PC-3 (cell line): ENCODE data around the gene DLG2. TPM values are rescaled to one million over a fixed set of nuclear protein-coding genes. Genes with fewer than 3 reads are reported as not detected.

ENCODE experiments used
- ATAC-seq: fragments of 200-7000 bp; cut with Tn5 transposase; 2 replicates; pipeline ENCODE4 v1.9.1; 2020; ENCODE audit warnings: mild to moderate bottlenecking, moderate library complexity
- BruUV-seq: library from RNA; stranded (reverse); fragments of 400-500 nt; replicated peaks from 2 replicates; lab custom pipeline; 2021; lab: Mats Ljungman, UMichigan
- CTCF ChIA-PET: fragments of 300-600 bp; sonication (Branson Sonifier 250); formaldehyde crosslinking; loops from one replicate; lab custom pipeline; 2022; ENCODE audit warnings: antibody characterized with exemption; lab: Charles Lee
- POLR2A ChIA-PET: fragments of 300-600 bp; sonication (Branson Sonifier 250); formaldehyde crosslinking; loops from one replicate; lab custom pipeline; 2022; ENCODE audit warnings: antibody characterized with exemption; ENCODE audit not compliant: unreplicated experiment; lab: Charles Lee
- DNase-seq: peaks from one replicate; pipeline ENCODE4 v3.0.0-alpha.2; 2015
- H2AFZ ChIP-seq: fragments of 300-600 bp; sonication (generic); 2 replicates; pipeline ENCODE4 v1.6.0; 2016; ENCODE audit warnings: antibody characterized with exemption, low read length
- H3F3A ChIP-seq: fragments of 300-600 bp; sonication (generic); one replicate; pipeline ENCODE4 v1.6.0; 2017; ENCODE audit warnings: antibody characterized with exemption, low read length, control low read depth, mild to moderate bottlenecking; ENCODE audit not compliant: unreplicated experiment
- H3K27ac ChIP-seq: fragments of 300-600 bp; sonication (generic); 2 replicates; pipeline ENCODE4 v1.5.1; 2016; ENCODE audit warnings: mild to moderate bottlenecking, low read length
- H3K27me3 ChIP-seq: fragments of 300-600 bp; sonication (generic); 2 replicates; pipeline ENCODE4 v1.6.1; 2016; ENCODE audit warnings: low read length, mixed read lengths
- H3K36me3 ChIP-seq: fragments of 300-600 bp; sonication (generic); 2 replicates; pipeline ENCODE4 v1.6.1; 2016; ENCODE audit warnings: low read depth, mixed run types, low read length, mixed read lengths
- H3K4me1 ChIP-seq: fragments of 300-600 bp; sonication (generic); 2 replicates; pipeline ENCODE4 v1.5.1; 2016; ENCODE audit warnings: low read length; ENCODE audit not compliant: insufficient read depth
- H3K4me2 ChIP-seq: fragments of 300-600 bp; sonication (generic); 2 replicates; pipeline ENCODE4 v1.6.0; 2016; ENCODE audit warnings: low read length
- H3K4me3 ChIP-seq: fragments of 300-600 bp; sonication (generic); 2 replicates; pipeline ENCODE4 v1.5.1; 2016; ENCODE audit warnings: mild to moderate bottlenecking, low read length, mixed read lengths
- H3K79me2 ChIP-seq: fragments of 300-600 bp; sonication (generic); 2 replicates; pipeline ENCODE4 v1.6.1; 2017; ENCODE audit warnings: low read length, mixed read lengths
- H3K9ac ChIP-seq: fragments of 300-600 bp; sonication (generic); 2 replicates; pipeline ENCODE4 v1.6.0; 2016; ENCODE audit warnings: mild to moderate bottlenecking, low read length
- H3K9me2 ChIP-seq: fragments of 300-600 bp; sonication (generic); replicated peaks from 2 replicates; pipeline ENCODE4 v1.6.1; 2016; ENCODE audit warnings: mixed run types, low read length, mixed read lengths
- H3K9me3 ChIP-seq: fragments of 300-600 bp; sonication (generic); 2 replicates; pipeline ENCODE4 v1.6.1; 2016; ENCODE audit warnings: low read length, mixed read lengths
- H4K20me1 ChIP-seq: fragments of 300-600 bp; sonication (generic); 2 replicates; pipeline ENCODE4 v1.6.1; 2016; ENCODE audit warnings: low read length, mixed read lengths
- CTCF ChIP-seq: fragments of 300-600 bp; sonication (generic); conservative IDR thresholded peaks from 2 replicates; pipeline ENCODE4 v1.5.1; 2017; ENCODE audit warnings: antibody characterized with exemption, low read depth, mild to moderate bottlenecking, low read length
- EZH2 ChIP-seq: fragments of 300-600 bp; sonication (generic); IDR thresholded peaks from one replicate; pipeline ENCODE4 v1.6.1; 2017; ENCODE audit warnings: antibody characterized with exemption, mild to moderate bottlenecking, low read length; ENCODE audit not compliant: unreplicated experiment
- EZH2phosphoT487 ChIP-seq: fragments of 300-600 bp; sonication (generic); IDR thresholded peaks from 2 replicates; pipeline ENCODE4 v1.6.1; 2018; ENCODE audit warnings: mild to moderate bottlenecking, antibody characterized with exemption, low read length, borderline replicate concordance
- intact Hi-C: fragments of 100-400 bp; cut with micrococcal nuclease; formaldehyde crosslinking; loops from 2 replicates; pipeline ENCODE4 v1.9.0; 2023
- total RNA-seq: library from RNA; depleted of rRNA; stranded (reverse); fragments of >200 nt; gene quantifications from 2 replicates; pipeline ENCODE4 v1.2.3, GENCODE V29; 2014

DLG2 gene
- total RNA-seq, 1 experiment from 2014 or later: 0.58 TPM

- intact Hi-C loops: no loop called here
- BruUV-seq: no TSS peak
- H3K9me2 ChIP-seq: no peaks in the 10 kb centered on the region
- H3K4me3 ChIP-seq: no peak overlapping the region
- no peak for TF ChIP-seq CTCF
- no peak for TF ChIP-seq EZH2
- no peak for TF ChIP-seq EZH2phosphoT487
- ATAC-seq: no peak
- H3K79me2 ChIP-seq: no peaks in the 10 kb centered on the region
- no peaks in the 10 kb centered on the region for H4K20me1 ChIP-seq
- no peak overlapping the region for H3K27ac ChIP-seq
- ChIA-PET CTCF (no interaction called here), POLR2A (no interaction called here)
- no peak overlapping the region for H3K9ac ChIP-seq
- no peaks in the 10 kb centered on the region for H3K9me3 ChIP-seq
- no peak overlapping the region for H3K4me2 ChIP-seq
- no peak for DNase-seq
- H2AFZ ChIP-seq: no peak overlapping the region
- no peaks in the 10 kb centered on the region for H3K36me3 ChIP-seq
- peaks cover 13% of the 10 kb centered on the region for H3K27me3 ChIP-seq
- no peaks in the 10 kb centered on the region for H3K4me1 ChIP-seq
- H3F3A ChIP-seq: no peaks in the 10 kb centered on the region
These were observed 2098.3 kb downstream of the DLG2 start for GRCh38 chr11:83528877-83529276.

- Histone ChIP-seq H3K36me3 (no peaks in the 10 kb centered on the region), H3K9me2 (no peaks in the 10 kb centered on the region), H3K9ac (no peak overlapping the region), H3F3A (no peaks in the 10 kb centered on the region), H3K27me3 (peaks cover 8% of the 10 kb centered on the region), H3K4me3 (no peak overlapping the region), H3K4me1 (no peaks in the 10 kb centered on the region), H2AFZ (no peak overlapping the region), H3K27ac (no peak overlapping the region), H3K9me3 (no peaks in the 10 kb centered on the region), H3K79me2 (no peaks in the 10 kb centered on the region), H4K20me1 (no peaks in the 10 kb centered on the region), H3K4me2 (no peak overlapping the region)
- no peak for DNase-seq
- intact Hi-C loops: no loop called here
- POLR2A ChIA-PET: no interaction called here
- BruUV-seq: no TSS peak
- TF ChIP-seq EZH2phosphoT487: no peak
- TF ChIP-seq CTCF: no peak
- TF ChIP-seq EZH2: no peak
- no peak for ATAC-seq
- CTCF ChIA-PET: no interaction called here
These were observed 2098.9 kb downstream of the DLG2 start for GRCh38 chr11:83528225-83528624.

GRCh38 chr11:83523676-83524075, 2103.5 kb downstream of the DLG2 start:
- H3K4me2 ChIP-seq: no peak overlapping the region
- H3F3A ChIP-seq: no peaks in the 10 kb centered on the region
- H3K9ac ChIP-seq: no peak overlapping the region
- H3K9me3 ChIP-seq: no peaks in the 10 kb centered on the region
- TF ChIP-seq EZH2 (no peak), CTCF (no peak), EZH2phosphoT487 (no peak)
- ATAC-seq (no peak), DNase-seq (no peak)
- no peaks in the 10 kb centered on the region for H3K36me3 ChIP-seq
- CTCF ChIA-PET: no interaction called here
- H3K4me3 ChIP-seq: no peak overlapping the region
- no peak overlapping the region for H2AFZ ChIP-seq
- peaks cover 8% of the 10 kb centered on the region for H3K27me3 ChIP-seq
- intact Hi-C loops: no loop called here
- no peaks in the 10 kb centered on the region for H3K4me1 ChIP-seq
- H4K20me1 ChIP-seq: no peaks in the 10 kb centered on the region
- H3K79me2 ChIP-seq: no peaks in the 10 kb centered on the region
- POLR2A ChIA-PET: no interaction called here
- BruUV-seq: no TSS peak
- H3K27ac ChIP-seq: no peak overlapping the region
- no peaks in the 10 kb centered on the region for H3K9me2 ChIP-seq
